Lung (tissue), 12 donors: ENCODE results near the gene SNCAIP. TPM values are rescaled to one million over a fixed set of nuclear protein-coding genes. Genes with fewer than 3 reads are reported as not detected.

Experiments
- ATAC-seq: fragments of 200-7000 bp; cut with Tn5 transposase; one replicate; pipeline ENCODE4 v1.9.1; 2020; ENCODE audit warnings: moderate number of reproducible peaks; ENCODE audit not compliant: insufficient read depth, low FRiP score
- DNase-seq, 3 donors: peaks; one replicate each; pipeline ENCODE4 v3.0.0-alpha.2; 2013 to 2017
- H3K27ac ChIP-seq, 2 donors: one replicate each; pipeline ENCODE4 v1.5.1; 2013; ENCODE audit warnings: mild to moderate bottlenecking in 2 of 2, moderate library complexity in 2 of 2, control low read depth in 1 of 2, inconsistent platforms in 1 of 2, low read depth in 1 of 2, low read length in 1 of 2
- H3K27me3 ChIP-seq, 3 donors: one replicate each; pipeline ENCODE4 v1.5.1; 2013; ENCODE audit warnings: low read length in 2 of 3; ENCODE audit not compliant: control insufficient read depth in 3 of 3, insufficient read depth in 3 of 3
- H3K36me3 ChIP-seq, 4 donors: one replicate each; pipeline ENCODE4 v1.5.1; 2013; ENCODE audit warnings: low read length in 4 of 4, mild to moderate bottlenecking in 1 of 4, moderate library complexity in 1 of 4; ENCODE audit not compliant: control insufficient read depth in 4 of 4, insufficient read depth in 4 of 4
- H3K4me1 ChIP-seq, 5 donors: one replicate each; pipeline ENCODE4 v1.5.1; 2013; ENCODE audit warnings: low read length in 5 of 5, mild to moderate bottlenecking in 2 of 5, moderate library complexity in 1 of 5; ENCODE audit not compliant: control insufficient read depth in 5 of 5, insufficient read depth in 5 of 5
- H3K4me3 ChIP-seq: one replicate; pipeline ENCODE4 v1.5.1; 2013; ENCODE audit warnings: mild to moderate bottlenecking, control low read depth, moderate library complexity
- H3K9ac ChIP-seq, 2 donors: one replicate each; pipeline ENCODE4 v1.5.1; 2013; ENCODE audit warnings: low read length in 2 of 2, control low read depth in 1 of 2; ENCODE audit not compliant: insufficient read depth in 1 of 2
- H3K9me3 ChIP-seq, 4 donors: one replicate each; pipeline ENCODE4 v1.5.1; 2013; ENCODE audit warnings: low read length in 3 of 4, mild to moderate bottlenecking in 1 of 4, moderate library complexity in 1 of 4; ENCODE audit not compliant: control insufficient read depth in 4 of 4, insufficient read depth in 3 of 4
- CTCF ChIP-seq: IDR thresholded peaks from 2 replicates; pipeline ENCODE4 v1.5.1; 2012; ENCODE audit warnings: mild to moderate bottlenecking; ENCODE audit errors: control extremely low read depth, extremely low read depth
- WGBS, 2 donors: extraction: QIAGEN DNeasy Blood & Tissue Kit; methylation state at CpG; one replicate each; pipeline ENCODE4 v1.1.7; 2013; 5-methylcytosine and 5-hydroxymethylcytosine counted together
- polyA plus RNA-seq, 2 donors: library from polyadenylated mRNA; stranded (reverse); fragments of 200-250 nt; gene quantifications; one replicate each; pipeline ENCODE4 v1.2.1, GENCODE V29; 2013
- total RNA-seq, 2 donors: library from RNA; depleted of rRNA in 1 of 2; stranded (reverse); fragments of >200 nt in 1 of 2; gene quantifications; one replicate each; pipeline ENCODE4 v1.2.1, GENCODE V29; 2014 to 2021
- donor health status: control.
- donor health status: control.
- donor health status: Bipolar disorder and iron deficiency.
- donor health status: healthy.
- donor health status: DM: yes; HTN: yes; CAD: no.

The SNCAIP gene
- total and polyA plus RNA-seq, 4 donors: 1.4 to 25.7 (median 4.7) TPM

DNA sequence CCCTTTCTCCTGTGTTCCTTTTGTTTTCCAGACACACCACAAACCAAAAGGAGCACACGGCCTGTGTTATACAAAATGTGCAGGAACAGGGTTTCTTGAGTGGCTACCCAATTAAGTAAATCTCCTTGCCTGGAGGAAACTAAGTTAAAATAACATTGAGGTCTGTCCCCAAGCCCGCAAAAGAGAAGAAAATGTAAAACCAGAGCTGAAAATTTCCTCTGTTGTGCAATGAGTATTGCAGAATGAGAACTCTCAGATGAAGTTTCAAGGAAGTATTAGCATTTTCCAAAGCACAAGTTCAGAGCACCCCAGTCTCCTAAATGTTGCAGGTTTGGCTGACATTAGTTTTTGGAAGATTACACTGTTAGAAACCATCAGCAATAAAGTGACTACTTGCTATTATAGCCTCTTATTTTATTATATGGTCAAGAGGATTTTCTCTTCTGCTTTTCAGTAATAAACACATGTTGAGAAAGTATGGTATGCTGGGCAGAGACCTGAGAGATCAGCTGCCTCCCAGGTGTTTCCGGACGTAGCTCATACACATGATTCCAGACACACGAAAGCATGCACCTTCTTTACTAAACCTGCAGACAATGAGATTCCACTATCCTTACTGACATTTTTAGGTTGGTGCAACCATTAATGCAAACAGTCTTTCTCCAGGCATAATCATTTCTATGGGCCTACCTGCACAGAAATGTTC lies 161.3 kb downstream of the SNCAIP start:
- no peak for TF ChIP-seq CTCF
- Histone ChIP-seq H3K36me3 (no peaks in the 10 kb centered on the region), H3K9ac (no peak overlapping the region), H3K4me1 (peaks cover 0 to 5% (median 0%) of the 10 kb centered on the region in 5 donors), H3K27me3 (no peaks in the 10 kb centered on the region), H3K4me3 (no peak overlapping the region), H3K27ac (no peak overlapping the region), H3K9me3 (no peaks in the 10 kb centered on the region)
- WGBS, 2 donors: 53 to 65% methylated on average over 5 of the region's 5 CpGs
- ATAC-seq (peak; percentile 53), DNase-seq (no peak)

- Histone ChIP-seq H3K36me3 (no peaks in the 10 kb centered on the region), H3K4me3 (no peak overlapping the region), H3K4me1 (peaks cover 0 to 5% (median 1%) of the 10 kb centered on the region in 5 donors), H3K27ac (no peak overlapping the region), H3K9ac (no peak overlapping the region), H3K27me3 (no peaks in the 10 kb centered on the region), H3K9me3 (no peaks in the 10 kb centered on the region)
- WGBS, 2 donors: 91 to 95% methylated on average over 2 to 3 of the region's 4 CpGs
- TF ChIP-seq CTCF: no peak
- ATAC-seq: no peak
- DNase-seq: no peak
These were observed 161.9 kb downstream of the SNCAIP start for GRCh38 chr5:122473941-122474340.

DNA sequence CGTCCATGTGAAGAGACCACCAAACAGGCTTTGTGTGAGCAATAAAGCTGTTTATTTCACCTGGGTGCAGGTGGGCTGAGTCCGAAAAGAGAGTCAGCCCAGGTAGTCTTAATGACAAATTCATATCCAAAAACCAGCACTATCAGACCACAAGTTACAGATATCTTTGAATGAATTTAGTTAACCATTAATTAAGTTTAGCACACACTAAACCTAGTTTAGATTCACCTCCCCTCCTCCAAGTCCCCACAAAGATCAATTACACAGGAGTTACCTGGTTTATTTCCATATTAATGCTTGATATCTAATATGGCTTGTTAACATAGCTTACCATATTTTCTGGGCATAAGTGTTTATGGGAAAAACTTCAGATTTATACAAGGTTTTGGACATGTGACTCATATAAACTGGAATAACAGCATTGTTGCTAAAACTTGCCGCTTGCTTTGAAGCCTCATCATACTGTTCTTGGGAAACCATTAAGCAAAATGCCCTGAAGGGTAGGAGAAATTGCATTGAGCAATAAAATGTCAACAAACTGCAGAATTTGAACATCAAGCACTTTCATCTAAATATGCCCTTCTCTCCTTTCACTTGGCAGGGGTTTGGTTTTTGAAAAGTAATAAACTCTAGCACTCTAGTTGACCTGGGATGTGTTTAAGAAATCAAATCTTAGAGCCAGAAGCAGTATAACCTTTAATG lies 166.9 kb downstream of the SNCAIP start:
- DNase-seq (peak in 2 of 3 donors; percentile 56 to 79), ATAC-seq (peak; percentile 89)
- no peaks in the 10 kb centered on the region for H3K27me3 ChIP-seq
- WGBS, 2 donors: 73 to 87% methylated on average over 2 of the region's 3 CpGs
- TF ChIP-seq CTCF: no peak
- H3K4me1 ChIP-seq: peaks cover 0 to 5% (median 0%) of the 10 kb centered on the region in 5 donors
- H3K9ac ChIP-seq: no peak overlapping the region
- no peak overlapping the region for H3K27ac ChIP-seq
- no peaks in the 10 kb centered on the region for H3K9me3 ChIP-seq
- H3K36me3 ChIP-seq: no peaks in the 10 kb centered on the region
- H3K4me3 ChIP-seq: no peak overlapping the region
